ENCODE results near the gene ACP7. TPM values are rescaled to one million over a fixed set of nuclear protein-coding genes. Genes with fewer than 3 reads are reported as not detected.
"Not testable (repeated sequence)": the region's sequence is repeated elsewhere in the genome, so short reads cannot be mapped to it uniquely, and the experiment has no call there.

ACP7 gene
- total and polyA plus RNA-seq, 9 of the 15 experiments (the other 6 are each of a cell fraction or from before 2014, with no cell fraction given), result not detected

DNA sequence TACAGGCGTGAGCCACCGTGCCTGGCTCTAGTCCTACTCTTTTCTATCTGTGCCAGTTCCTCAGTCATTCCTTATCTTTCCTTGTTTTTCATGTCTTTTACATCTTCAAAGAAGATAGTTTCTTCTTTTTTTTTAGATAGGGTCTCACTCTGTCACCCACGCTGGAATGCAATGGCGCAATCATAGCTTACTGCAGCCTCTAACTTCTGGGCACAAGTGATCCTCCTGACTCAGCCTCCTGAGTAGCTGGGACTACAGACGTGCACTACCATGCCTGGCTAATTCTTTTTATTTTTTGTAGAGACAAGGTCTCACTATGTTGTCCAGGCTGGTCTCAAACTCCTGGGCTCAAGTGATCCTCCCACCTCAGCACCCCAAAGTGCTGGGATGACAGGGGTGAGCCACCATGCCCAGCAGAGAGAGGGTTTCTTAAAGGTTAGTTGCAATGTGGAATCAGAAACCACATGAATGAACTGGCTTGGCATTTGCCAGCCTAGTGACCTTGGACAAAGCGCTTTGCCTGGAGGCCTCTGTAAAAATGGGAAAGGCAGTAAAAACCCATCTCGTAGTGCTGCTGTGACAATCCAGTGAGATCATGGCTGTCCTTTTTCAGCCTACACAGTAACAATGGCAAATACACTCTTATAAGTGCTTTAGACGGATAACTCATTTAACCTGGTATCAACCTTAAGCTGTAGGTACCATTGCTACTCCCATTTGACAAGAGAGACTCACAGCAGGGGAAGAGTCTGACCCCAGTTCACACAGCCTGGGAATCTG is 3.9 kb downstream of the ACP7 start:
- Histone ChIP-seq H3K9me1 (ENCODE audit: control insufficient read depth, insufficient read depth, low read length) (no peaks in the 10 kb centered on the region), H3K27me3 (ENCODE audit: control insufficient read depth in 2 of 2, insufficient read depth in 2 of 2, low read length in 2 of 2) (peaks cover 31 to 57% of the 10 kb centered on the region in 2 experiments), H3K9ac (ENCODE audit: insufficient read depth in 1 of 2, low read depth in 2 of 2, low read length in 2 of 2) (no peak overlapping the region), H3K4me1 (replicated peaks in 1 of 2; ENCODE audit: control insufficient read depth in 2 of 2, insufficient read depth in 2 of 2, low read length in 2 of 2) (peaks cover 0 to 8% of the 10 kb centered on the region in 2 experiments; a peak in 2 of 5 replicates), H2AFZ (ENCODE audit: low read depth, low read length) (no peak overlapping the region), H3K79me2 (ENCODE audit: control insufficient read depth, insufficient read depth, low read length) (no peaks in the 10 kb centered on the region), H3K9me3 (replicated peaks; ENCODE audit: control insufficient read depth, insufficient read depth, low read depth, low read length) (no peaks in the 10 kb centered on the region), H3K4me2 (ENCODE audit: insufficient read depth, low read length) (no peak overlapping the region), H3K4me3 (no peak overlapping the region), H3K36me3 (ENCODE audit: control insufficient read depth, insufficient read depth, low read length) (no peaks in the 10 kb centered on the region), H3K27ac (ENCODE audit: extremely low read depth, low read depth, low read length) (no peak overlapping the region), H4K20me1 (replicated peaks; ENCODE audit: control insufficient read depth, insufficient read depth, low read length) (0 out of 2 replicates have a peak, but pooled peaks cover 11% of the 10 kb centered on the region)
- FAIRE-seq, result no peak
- no peak for DNase-seq (ENCODE audit: extremely low read depth in 1 of 4, low spot score in 3 of 4)
- in situ Hi-C loops (cut with MboI), result no loop called here
- ATAC-seq, result no peak
- BruUV-seq (replicated peaks), result no TSS peak
- intact Hi-C loops (cut with micrococcal nuclease), result no loop called here
- ChIA-PET CTCF (ENCODE audit: low intra/inter-chr PET ratio) (no interaction called here), POLR2A (interaction anchor here (0.6 to 0.9 kb wide), 2 partner anchors 9 to 1957 kb away, joined by 3 to 7 read pairs; no protein-coding TSS in a partner anchor)
- under 1% methylated on average over 8 of the region's 8 CpGs for WGBS (ENCODE audit: insufficient coverage, low coverage, missing lambda C conversion rate)
- TF ChIP-seq ZNF184 (CRISPR knock-in tag; IDR thresholded peaks at IDR 0.05), result no peak
- TF ChIP-seq PHB2 (IDR thresholded peaks at IDR 0.05; ENCODE audit: low read depth), result no peak
- no peak for TF ChIP-seq LCOR (CRISPR knock-in tag; IDR thresholded peaks at IDR 0.05)
- no peak for TF ChIP-seq ZNF668 (CRISPR knock-in tag; IDR thresholded peaks at IDR 0.05)
- TF ChIP-seq KLF16 (IDR thresholded peaks at IDR 0.05), result no peak
- TF ChIP-seq ZNF507 (tag; conservative IDR thresholded peaks at IDR 0.05), result no peak
- TF ChIP-seq, protein P1, sequence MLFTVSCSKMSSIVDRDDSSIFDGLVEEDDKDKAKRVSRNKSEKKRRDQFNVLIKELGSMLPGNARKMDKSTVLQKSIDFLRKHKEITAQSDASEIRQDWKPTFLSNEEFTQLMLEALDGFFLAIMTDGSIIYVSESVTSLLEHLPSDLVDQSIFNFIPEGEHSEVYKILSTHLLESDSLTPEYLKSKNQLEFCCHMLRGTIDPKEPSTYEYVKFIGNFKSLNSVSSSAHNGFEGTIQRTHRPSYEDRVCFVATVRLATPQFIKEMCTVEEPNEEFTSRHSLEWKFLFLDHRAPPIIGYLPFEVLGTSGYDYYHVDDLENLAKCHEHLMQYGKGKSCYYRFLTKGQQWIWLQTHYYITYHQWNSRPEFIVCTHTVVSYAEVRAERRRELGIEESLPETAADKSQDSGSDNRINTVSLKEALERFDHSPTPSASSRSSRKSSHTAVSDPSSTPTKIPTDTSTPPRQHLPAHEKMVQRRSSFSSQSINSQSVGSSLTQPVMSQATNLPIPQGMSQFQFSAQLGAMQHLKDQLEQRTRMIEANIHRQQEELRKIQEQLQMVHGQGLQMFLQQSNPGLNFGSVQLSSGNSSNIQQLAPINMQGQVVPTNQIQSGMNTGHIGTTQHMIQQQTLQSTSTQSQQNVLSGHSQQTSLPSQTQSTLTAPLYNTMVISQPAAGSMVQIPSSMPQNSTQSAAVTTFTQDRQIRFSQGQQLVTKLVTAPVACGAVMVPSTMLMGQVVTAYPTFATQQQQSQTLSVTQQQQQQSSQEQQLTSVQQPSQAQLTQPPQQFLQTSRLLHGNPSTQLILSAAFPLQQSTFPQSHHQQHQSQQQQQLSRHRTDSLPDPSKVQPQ (CRISPR knock-in tag; IDR thresholded peaks at IDR 0.05; ENCODE audit: borderline replicate concordance), result no peak
- no peak for TF ChIP-seq XRCC5 (IDR thresholded peaks at IDR 0.05; ENCODE audit: low read depth, low read length)
- TF ChIP-seq ZNF584 (CRISPR knock-in tag; IDR thresholded peaks at IDR 0.05; ENCODE audit: low read depth), result no peak
- TF ChIP-seq RB1 (IDR thresholded peaks at IDR 0.05; ENCODE audit: low read depth), result no peak
- TF ChIP-seq PURB (CRISPR knock-in tag; IDR thresholded peaks at IDR 0.05; ENCODE audit: low read depth), result no peak

DNA sequence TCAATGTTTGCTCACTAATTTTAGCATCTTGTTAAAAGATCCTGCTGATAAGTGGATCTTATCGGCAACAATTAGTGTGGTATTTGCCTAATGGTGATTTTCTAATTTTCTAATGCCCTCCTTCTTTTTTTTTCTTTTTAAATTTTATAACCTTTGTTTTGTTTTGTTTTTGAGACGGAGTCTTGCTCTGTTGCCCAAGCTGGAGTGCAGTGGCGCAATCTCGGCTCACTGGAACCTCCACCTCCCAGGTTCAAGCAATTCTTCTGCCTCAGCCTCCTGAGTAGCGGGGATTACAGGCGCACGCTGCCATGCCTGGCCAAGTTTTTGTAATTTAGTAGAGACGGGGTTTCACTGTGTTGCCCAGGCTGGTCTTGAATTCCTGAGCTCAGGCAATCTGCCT is 5.8 kb downstream of the ACP7 start:
- H4K20me1 ChIP-seq (replicated peaks; ENCODE audit: control insufficient read depth, insufficient read depth, low read length); BruUV-seq (replicated peaks); H3K4me2 ChIP-seq (ENCODE audit: insufficient read depth, low read length); H3K4me1 ChIP-seq (replicated peaks in 1 of 2; ENCODE audit: control insufficient read depth in 2 of 2, insufficient read depth in 2 of 2, low read length in 2 of 2); H3K9me3 ChIP-seq (replicated peaks; ENCODE audit: control insufficient read depth, insufficient read depth, low read depth, low read length); H3K79me2 ChIP-seq (ENCODE audit: control insufficient read depth, insufficient read depth, low read length); H3K27ac ChIP-seq (ENCODE audit: extremely low read depth, low read depth, low read length); intact Hi-C loops (cut with micrococcal nuclease); FAIRE-seq; DNase-seq (ENCODE audit: extremely low read depth in 1 of 4, low spot score in 3 of 4); H3K36me3 ChIP-seq (ENCODE audit: control insufficient read depth, insufficient read depth, low read length); H3K9ac ChIP-seq (ENCODE audit: insufficient read depth in 1 of 2, low read depth in 2 of 2, low read length in 2 of 2); POLR2A ChIA-PET; H2AFZ ChIP-seq (ENCODE audit: low read depth, low read length); in situ Hi-C loops (cut with MboI); CTCF ChIA-PET (ENCODE audit: low intra/inter-chr PET ratio); ATAC-seq; H3K9me1 ChIP-seq (ENCODE audit: control insufficient read depth, insufficient read depth, low read length); H3K4me3 ChIP-seq: not testable (repeated sequence)
- peaks cover 27 to 47% of the 10 kb centered on the region in 2 experiments for H3K27me3 ChIP-seq (ENCODE audit: control insufficient read depth in 2 of 2, insufficient read depth in 2 of 2, low read length in 2 of 2)
- WGBS (ENCODE audit: insufficient coverage, low coverage, missing lambda C conversion rate), result 10% methylated on average over 8 of the region's 8 CpGs

All from K562 (cell line).